GM12878 (cell line): Measurements from ENCODE around the gene DLG2. TPM values are rescaled to one million over a fixed set of nuclear protein-coding genes. Genes with fewer than 3 reads are reported as not detected.

Experiments used
- ATAC-seq: fragments of 200-7000 bp; cut with Tn5 transposase; 3 replicates; pipeline ENCODE4 v1.9.1; 2020; ENCODE audit warnings: mild to moderate bottlenecking, moderate library complexity
- BruUV-seq: library from RNA; stranded (reverse); fragments of 400-500 nt; replicated peaks from 2 replicates; lab custom pipeline; 2021; lab: Mats Ljungman, UMichigan
- CTCF ChIA-PET: fragments of 300-600 bp; sonication (Branson Sonifier 250); formaldehyde crosslinking; extraction: SDS; loops from one replicate; lab custom pipeline; 2021; ENCODE audit warnings: inconsistent platforms; lab: Yijun Ruan, JAX
- POLR2A ChIA-PET: fragments of 350-600 bp; formaldehyde crosslinking; extraction: SDS; loops from one replicate; lab custom pipeline; 2021; ENCODE audit warnings: inconsistent platforms; lab: Charles Lee
- RAD21 ChIA-PET: fragments of 300-600 bp; sonication (Branson Sonifier 250); formaldehyde crosslinking; loops from one replicate; lab custom pipeline; 2023; ENCODE audit warnings: antibody characterized with exemption; ENCODE audit not compliant: unreplicated experiment; lab: Charles Lee
- SMC1A ChIA-PET: fragments of 300-600 bp; sonication (Branson Sonifier 250); formaldehyde crosslinking; loops from one replicate; lab custom pipeline; 2023; ENCODE audit not compliant: unreplicated experiment, uncharacterized antibody; lab: Charles Lee
- DNase-seq: peaks from one replicate; pipeline ENCODE4 v3.0.0-alpha.2; 2011; ENCODE audit warnings: low read depth, low spot score
- FAIRE-seq: peaks from 3 replicates; lab custom pipeline; 2011; peaks lifted over from hg19 to GRCh38; lab: Jason Lieb, UNC
- H2AFZ ChIP-seq: 2 replicates; pipeline ENCODE4 v1.6.0; 2011; ENCODE audit warnings: low read depth, low read length, control low read depth; ENCODE audit not compliant: control insufficient read depth
- H3K27ac ChIP-seq: 2 replicates; pipeline ENCODE4 v1.5.1; 2011; ENCODE audit warnings: control low read depth; ENCODE audit not compliant: control insufficient read depth, insufficient read depth
- H3K27me3 ChIP-seq, 2 experiments: replicated peaks in 1 of 2; 2 replicates each; pipeline versions ENCODE4 v1.6.0 to v1.6.1; 2011; ENCODE audit warnings: low read length in 1 of 2; ENCODE audit not compliant: control insufficient read depth in 2 of 2, insufficient read depth in 2 of 2
- H3K36me3 ChIP-seq, 2 experiments: 2 replicates each; pipeline ENCODE4 v1.5.1; 2011; ENCODE audit warnings: low read length in 1 of 2; ENCODE audit not compliant: control insufficient read depth in 2 of 2, insufficient read depth in 2 of 2
- H3K4me1 ChIP-seq: 2 replicates; pipeline ENCODE4 v1.6.1; 2011; ENCODE audit warnings: mild to moderate bottlenecking, low read length, moderate library complexity, mixed read lengths; ENCODE audit not compliant: control insufficient read depth, insufficient read depth
- H3K4me2 ChIP-seq: 2 replicates; pipeline ENCODE4 v1.6.0; 2011; ENCODE audit warnings: control low read depth; ENCODE audit not compliant: control insufficient read depth, insufficient read depth
- H3K4me3 ChIP-seq: fragments of 200-600 bp; sonication (generic); 2 replicates; pipeline ENCODE4 v1.5.1; 2016
- H3K79me2 ChIP-seq: 2 replicates; pipeline ENCODE4 v1.6.0; 2011; ENCODE audit warnings: low read length; ENCODE audit not compliant: control insufficient read depth, insufficient read depth
- H3K9ac ChIP-seq: 2 replicates; pipeline ENCODE4 v1.8.0; 2011; ENCODE audit warnings: low read length, control low read depth, mixed read lengths; ENCODE audit not compliant: control insufficient read depth, insufficient read depth
- H3K9me3 ChIP-seq: replicated peaks from 3 replicates; pipeline ENCODE4 v1.5.1; 2011; ENCODE audit warnings: mild to moderate bottlenecking, low read length; ENCODE audit not compliant: control insufficient read depth, insufficient read depth
- H4K20me1 ChIP-seq: 2 replicates; pipeline ENCODE4 v1.6.0; 2011; ENCODE audit not compliant: control insufficient read depth, insufficient read depth
- BRCA1 ChIP-seq: IDR thresholded peaks from 2 replicates; pipeline ENCODE4 v1.6.1; 2011; ENCODE audit warnings: low read depth, low read length, improper control_type of control experiment
- CEBPB ChIP-seq, 2 experiments: fragments of 150-350 bp in 1 of 2; IDR thresholded peaks; 2 replicates each; pipeline ENCODE4 v1.6.1; 2012 to 2014; ENCODE audit warnings: low read depth in 2 of 2, low read length in 2 of 2, borderline replicate concordance in 1 of 2, inconsistent platforms in 1 of 2
- CEBPZ ChIP-seq: fragments of 150-350 bp; IDR thresholded peaks from 2 replicates; pipeline ENCODE4 v1.6.1; 2016; ENCODE audit warnings: low read depth, low read length
- CHD1 ChIP-seq: IDR thresholded peaks from 2 replicates; pipeline ENCODE4 v1.6.1; 2012; ENCODE audit warnings: low read depth, low read length, improper control_type of control experiment
- CHD2 ChIP-seq: IDR thresholded peaks from 2 replicates; pipeline ENCODE4 v1.6.1; 2011; ENCODE audit warnings: low read depth, low read length, improper control_type of control experiment, borderline replicate concordance
- CTCF ChIP-seq, 3 experiments: IDR thresholded peaks in 2 of 3; conservative IDR thresholded peaks in 1 of 3; 2 replicates each; pipeline ENCODE4 v1.5.1; 2011; ENCODE audit warnings: low read depth in 3 of 3, low read length in 3 of 3, mild to moderate bottlenecking in 3 of 3, control low read depth in 2 of 3, moderate library complexity in 2 of 3, inconsistent platforms in 1 of 3, mixed read lengths in 1 of 3; ENCODE audit not compliant: control insufficient read depth in 2 of 3, insufficient read depth in 1 of 3; ENCODE audit errors: extremely low read depth in 1 of 3
- EGR1 ChIP-seq, 2 experiments: IDR thresholded peaks; 1 replicate in 1 of 2; 2 replicates in 1 of 2; pipeline ENCODE4 v1.6.1; 2011 to 2012; ENCODE audit warnings: low read depth in 2 of 2, low read length in 2 of 2, borderline replicate concordance in 1 of 2, mild to moderate bottlenecking in 1 of 2, moderate library complexity in 1 of 2
- HDGF ChIP-seq: fragments of 450-650 bp; IDR thresholded peaks from 2 replicates; pipeline ENCODE4 v1.6.1; 2016; ENCODE audit warnings: antibody characterized with exemption
- IKZF2 ChIP-seq, 2 experiments: fragments of 450-650 bp; IDR thresholded peaks; 2 replicates each; pipeline ENCODE4 v1.6.1; 2017; ENCODE audit warnings: mild to moderate bottlenecking in 2 of 2, moderate library complexity in 2 of 2
- IRF5 ChIP-seq: fragments of 450-650 bp; IDR thresholded peaks from 2 replicates; pipeline ENCODE4 v1.6.1; 2017; ENCODE audit warnings: borderline replicate concordance
- JUND ChIP-seq: IDR thresholded peaks from 2 replicates; pipeline ENCODE4 v1.6.1; 2012; ENCODE audit warnings: low read depth, mild to moderate bottlenecking, low read length, improper control_type of control experiment, moderate library complexity
- NFXL1 ChIP-seq: fragments of 450-650 bp; IDR thresholded peaks from 2 replicates; pipeline ENCODE4 v1.6.1; 2017; ENCODE audit warnings: antibody characterized with exemption, mild to moderate bottlenecking, borderline replicate concordance
- RELA ChIP-seq: fragments of 450-650 bp; IDR thresholded peaks from 2 replicates; pipeline ENCODE4 v1.8.0; 2014; ENCODE audit warnings: borderline replicate concordance; ENCODE audit not compliant: partially characterized antibody
- SRF ChIP-seq, 2 experiments: IDR thresholded peaks; 2 replicates each; pipeline ENCODE4 v1.6.1; 2011; ENCODE audit warnings: low read depth in 2 of 2, low read length in 2 of 2, mild to moderate bottlenecking in 1 of 2, moderate library complexity in 1 of 2
- TARDBP ChIP-seq: IDR thresholded peaks from 2 replicates; pipeline ENCODE4 v1.6.1; 2016; ENCODE audit warnings: borderline replicate concordance
- YBX1 ChIP-seq: fragments of 450-650 bp; IDR thresholded peaks from 2 replicates; pipeline ENCODE4 v1.6.1; 2016; ENCODE audit warnings: antibody characterized with exemption
- ZNF207 ChIP-seq: fragments of 450-650 bp; IDR thresholded peaks from 2 replicates; pipeline ENCODE4 v1.6.1; 2014; ENCODE audit warnings: antibody characterized with exemption, mild to moderate bottlenecking, borderline replicate concordance
- whole genome bisulfite sequencing: methylation state at CpG from one replicate; pipeline ENCODE4 v1.1.6; 2016; ENCODE audit warnings: low lambda C conversion rate; ENCODE audit not compliant: insufficient replicate concordance, insufficient coverage; ENCODE audit errors: missing lambda C conversion rate; 5-methylcytosine and 5-hydroxymethylcytosine counted together
- in situ Hi-C: fragments of 300-500 bp; cut with MboI; formaldehyde crosslinking; loops from 9 replicates; pipeline ENCODE4 v1.14.3; 2018; ENCODE audit warnings: mixed read lengths
- intact Hi-C: fragments of 100-400 bp; cut with micrococcal nuclease; formaldehyde crosslinking; loops from one replicate; pipeline ENCODE4 v1.14.2; 2022; ENCODE audit not compliant: unreplicated experiment
- polyA plus RNA-seq, 11 experiments: library from polyadenylated mRNA; depleted of rRNA in 4 of 11; unstranded in 6 of 11; stranded (reverse) in 5 of 11; fragments of >200 nt; fragmentation: Nextera tagmentation in 4 of 11; fragmentation: Illumina TruSeq in 1 of 11; extraction: Ambion mirVana in 4 of 11; extraction: Trizol in 1 of 11; gene quantifications; 1 replicate in 1 of 11; 2 replicates in 10 of 11; pipeline versions ENCODE4 v1.2.1 to v1.2.3, GENCODE V29; 2011 to 2016; ENCODE audit warnings: inconsistent platforms in 2 of 11, missing spikeins in 2 of 11, low read depth in 1 of 11
- total RNA-seq, 4 experiments: library from RNA; depleted of rRNA in 3 of 4; stranded (reverse); fragments of >200 nt in 3 of 4; fragmentation: Illumina TruSeq in 1 of 4; extraction: Trizol in 1 of 4; gene quantifications; 2 replicates each; pipeline versions ENCODE4 v1.2.1 to v1.2.3, GENCODE V29; 2013 to 2021

Gene DLG2
- total and polyA plus RNA-seq, 10 of the 15 experiments (the other 5 are each of a cell fraction or from before 2014, with no cell fraction given), result 0.09 to 0.98 (median 0.35) TPM

DNA sequence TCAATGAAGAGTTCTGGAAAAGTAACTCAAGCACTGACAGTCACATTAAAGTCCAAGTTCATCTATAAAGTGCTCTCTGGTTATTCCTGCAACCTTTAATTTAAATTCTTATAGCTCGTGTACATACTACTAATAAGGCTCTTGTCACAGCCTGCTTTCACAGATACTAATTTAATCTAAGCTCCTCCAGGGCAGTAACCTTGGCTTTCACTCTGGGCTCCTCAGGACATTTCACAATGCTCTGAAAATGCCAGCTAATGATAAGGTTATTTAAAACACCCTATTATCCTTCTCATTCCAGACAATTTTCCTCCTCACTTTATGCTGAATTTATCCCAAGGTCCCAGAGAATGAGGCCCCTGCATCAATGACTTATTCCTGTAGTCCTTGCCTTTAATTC, 2098.3 kb downstream of the DLG2 start:
- RAD21 ChIA-PET, result no interaction called here
- intact Hi-C loops (no loop called here), in situ Hi-C loops (no loop called here)
- POLR2A ChIA-PET, result no interaction called here
- Histone ChIP-seq H3K9me3 (no peaks in the 10 kb centered on the region), H3K9ac (no peak overlapping the region), H3K4me3 (no peak overlapping the region), H3K27me3 (no peaks in the 10 kb centered on the region), H3K4me1 (no peaks in the 10 kb centered on the region), H3K36me3 (no peaks in the 10 kb centered on the region)
- SMC1A ChIA-PET, result no interaction called here
- CTCF ChIA-PET, result no interaction called here
- DNase-seq, result no peak
- TF ChIP-seq SRF (IDR thresholded peaks at IDR 0.05; ENCODE audit: low read depth in 2 of 2, low read length in 2 of 2) (no peak), CHD2 (no peak), ZNF207 (no peak), CHD1 (no peak), YBX1 (no peak), IKZF2 (IDR thresholded peaks at IDR 0.05) (no peak), HDGF (no peak), BRCA1 (no peak), TARDBP (no peak), CTCF (IDR thresholded peaks at IDR 0.05 in 2 of 3, conservative IDR thresholded peaks at IDR 0.05 in 1 of 3; ENCODE audit: control insufficient read depth in 2 of 3, extremely low read depth in 1 of 3, insufficient read depth in 1 of 3, low read depth in 3 of 3, low read length in 3 of 3) (no peak), JUND (no peak), EGR1 (IDR thresholded peaks at IDR 0.05; ENCODE audit: borderline replicate concordance in 1 of 2, low read depth in 2 of 2, low read length in 2 of 2) (no peak), RELA (no peak), IRF5 (no peak), CEBPZ (no peak), CEBPB (IDR thresholded peaks at IDR 0.05; ENCODE audit: borderline replicate concordance in 1 of 2, low read depth in 2 of 2, low read length in 2 of 2) (no peak), NFXL1 (no peak)
- TF ChIP-seq, all 136 proteins: peak for 0
- 0% methylated on average over 1 of the region's 1 CpG for WGBS
- FAIRE-seq (no peak), ATAC-seq (no peak)
- Histone ChIP-seq H2AFZ (no peak overlapping the region), H3K79me2 (no peaks in the 10 kb centered on the region), H4K20me1 (no peaks in the 10 kb centered on the region), H3K4me2 (no peak overlapping the region), H3K27ac (no peak overlapping the region)
- no TSS peak for BruUV-seq
